SK-N-MC (cell line): ENCODE measurements around the gene ARHGAP24.

Experiments
- EZH2 ChIP-seq: fragments of 200-600 bp; sonication (generic); IDR thresholded peaks from one replicate; pipeline ENCODE4 v1.6.1; 2017; ENCODE audit warnings: antibody characterized with exemption
- FOXP2 ChIP-seq: optimal IDR thresholded peaks from 2 replicates; pipeline ENCODE3; 2011; ENCODE audit warnings: mild to moderate bottlenecking, moderate library complexity; ENCODE audit not compliant: insufficient read depth; ENCODE audit errors: extremely low read length, control extremely low read depth
- POLR2AphosphoS5 ChIP-seq: IDR thresholded peaks from 2 replicates; pipeline ENCODE4 v1.6.1; 2012; ENCODE audit warnings: mild to moderate bottlenecking, low read depth, low read length, borderline replicate concordance

- TF ChIP-seq POLR2AphosphoS5, result no peak
- no peak for TF ChIP-seq EZH2
- TF ChIP-seq FOXP2, result no peak
Measured at GRCh38 chr4:85861064-85861765, 386.3 kb downstream of the ARHGAP24 start.
